Heart right ventricle (tissue), 16 donors: ENCODE results near the gene SND1. TPM values are rescaled to one million over a fixed set of nuclear protein-coding genes. Genes with fewer than 3 reads are reported as not detected.

Source experiments
- ATAC-seq, 8 donors: fragments of 200-7000 bp; cut with Tn5 transposase; one replicate each; pipeline ENCODE4 v1.9.1; 2020; ENCODE audit warnings: mild to moderate bottlenecking in 8 of 8, moderate library complexity in 8 of 8, moderate number of reproducible peaks in 1 of 8
- DNase-seq, 2 donors: peaks; one replicate each; pipeline ENCODE4 v3.0.0-alpha.2; 2020
- H3K27ac ChIP-seq, 10 donors: fragments of 200-600 bp; sonication (generic) in 2 of 10; one replicate each; pipeline versions ENCODE4 v1.5.0 to v1.8.0; 2020 to 2022; ENCODE audit warnings: mild to moderate bottlenecking in 3 of 10
- H3K27me3 ChIP-seq, 7 donors: fragments of 200-600 bp; one replicate each; pipeline ENCODE4 v1.8.0; 2021 to 2022; ENCODE audit warnings: mild to moderate bottlenecking in 2 of 7
- H3K36me3 ChIP-seq, 9 donors: fragments of 200-600 bp; sonication (generic) in 1 of 9; one replicate each; pipeline versions ENCODE4 v1.5.0 to v1.8.0; 2020 to 2022; ENCODE audit warnings: mild to moderate bottlenecking in 2 of 9
- H3K4me1 ChIP-seq, 9 donors: fragments of 200-600 bp; sonication (generic) in 1 of 9; one replicate each; pipeline versions ENCODE4 v1.5.0 to v1.8.0; 2020 to 2022; ENCODE audit warnings: mild to moderate bottlenecking in 4 of 9
- H3K4me3 ChIP-seq, 10 donors: fragments of 200-600 bp; sonication (generic) in 2 of 10; one replicate each; pipeline versions ENCODE4 v1.5.0 to v1.8.0; 2020 to 2022; ENCODE audit warnings: mild to moderate bottlenecking in 7 of 10, moderate library complexity in 2 of 10
- H3K9me3 ChIP-seq, 11 donors: fragments of 200-600 bp in 10 of 11; sonication (generic) in 2 of 11; one replicate each; pipeline versions ENCODE4 v1.5.0 to v1.8.0; 2013 to 2022; ENCODE audit warnings: mild to moderate bottlenecking in 2 of 11, control low read depth in 1 of 11, moderate library complexity in 1 of 11
- CTCF ChIP-seq, 9 donors: fragments of 200-600 bp; sonication (generic) in 2 of 9; IDR thresholded peaks; one replicate each; pipeline versions ENCODE4 v1.5.0 to v1.8.0; 2021 to 2022; ENCODE audit warnings: antibody characterized with exemption in 9 of 9, mild to moderate bottlenecking in 5 of 9, moderate library complexity in 1 of 9
- WGBS, 2 donors: extraction: QIAGEN DNeasy Blood & Tissue Kit; methylation state at CpG; one replicate each; pipeline ENCODE4 v1.1.7; 2013; ENCODE audit warnings: inconsistent platforms in 1 of 2; 5-methylcytosine and 5-hydroxymethylcytosine counted together
- intact Hi-C, 10 donors: fragments of 100-400 bp; cut with DNase I; formaldehyde crosslinking; loops; one replicate each; pipeline versions ENCODE4 v1.11.1 to v1.14.2; 2022
- polyA plus RNA-seq, 2 donors: library from polyadenylated mRNA; stranded (reverse); fragments of 200-250 nt; gene quantifications; one replicate each; pipeline ENCODE4 v1.2.3, GENCODE V29; 2013
- total RNA-seq, 10 donors: library from RNA; stranded (reverse); fragmentation: NEBNext Ultra II Directional in 3 of 10; extraction: Animal tissue kit (Norgen Biotek cat#: 25700) in 3 of 10; gene quantifications; one replicate each; pipeline versions ENCODE4 v1.2.1 to v1.2.4, GENCODE V29; 2021 to 2023
- donor health status: Arrhythmogenic right ventricular cardiomyopathy.
- donor health status: ischemic (EF 13 %, LVEDD 7.1; RV severe dilation, severe dysfunction).
- donor health status: healthy with polysubstance abuse.
- donor health status: DM: no; HTN: yes; CAD: no.
- donor health status: DM: no; HTN: no; CAD: no.
- donor health status: ischemic (EF 25% LVEDD 6.9; RV normal size, moderate dysfunction).
- donor health status: ischemic (EF 25% LVEDD 5.7; RV mildly dilated, moderate dysfunction).
- donor health status: healthy.
- donor health status: DM: yes; HTN: yes; CAD: no.
- donor health status: Ischemic cardiomyopathy.
- donor health status: ischemic (EF 35%, LVEDD 5.7; RV mildly dilated, moderate dysfunction).
- donor health status: nonischemic (EF 11% LVEDD 7.7; RV severe dilation, severe dysfunction).
- donor health status: DM: yes; HTN: yes; CAD: no.
- donor health status: PGD.
- donor health status: ischemic (EF 29% LVEDD 5.4; RV normal size, mild dysfunction).
- donor health status: nonischemic (EF 23%, LVEDD 6.1; RV moderate dilation, normal function).

SND1 gene
- total and polyA plus RNA-seq, 12 donors: 39.9 to 107 (median 80.8) TPM

GRCh38 chr7:127730658-127731276 lies 78.8 kb downstream of the SND1 start:
- intact Hi-C loops: loop anchor here in 1 of 10 donors (10.0 kb wide), 1 partner anchor 114 kb away; no protein-coding TSS in a partner anchor
- H3K27me3 ChIP-seq: no peaks in the 10 kb centered on the region

GRCh38 chr7:127731431-127732080 lies 79.6 kb downstream of the SND1 start:
- Histone ChIP-seq H3K4me3 (no peak overlapping the region), H3K9me3 (no peaks in the 10 kb centered on the region), H3K4me1 (peaks cover 0 to 9% (median 2%) of the 10 kb centered on the region in 9 donors), H3K27ac (no peak overlapping the region), H3K27me3 (no peaks in the 10 kb centered on the region), H3K36me3 (peaks cover 0 to 90% (median 4%) of the 10 kb centered on the region in 9 donors)
- intact Hi-C loops: loop anchor here in 1 of 10 donors (10.0 kb wide), 1 partner anchor 113 kb away; no protein-coding TSS in a partner anchor
- TF ChIP-seq CTCF (IDR thresholded peaks at IDR 0.05): no peak
- DNase-seq (no peak), ATAC-seq (no peak)
- WGBS, 2 donors: 81 to 87% methylated on average over 10 of the region's 10 CpGs

More at GRCh38 chr7:127730658-127731276, 78.8 kb downstream of the SND1 start:
- Histone ChIP-seq H3K4me3 (no peak overlapping the region), H3K27ac (no peak overlapping the region), H3K36me3 (peaks cover 0 to 90% (median 4%) of the 10 kb centered on the region in 9 donors), H3K4me1 (peaks cover 0 to 9% (median 0%) of the 10 kb centered on the region in 9 donors), H3K9me3 (no peaks in the 10 kb centered on the region)
- TF ChIP-seq CTCF (IDR thresholded peaks at IDR 0.05): no peak
- WGBS, 2 donors: 95 to 97% methylated on average over 13 of the region's 13 CpGs
- no peak for DNase-seq
- ATAC-seq: no peak

- Histone ChIP-seq H3K27me3 (no peaks in the 10 kb centered on the region), H3K27ac (no peak overlapping the region), H3K9me3 (no peaks in the 10 kb centered on the region), H3K4me3 (no peak overlapping the region), H3K4me1 (peaks cover 0 to 12% (median 9%) of the 10 kb centered on the region in 9 donors), H3K36me3 (peaks cover 0 to 90% (median 4%) of the 10 kb centered on the region in 9 donors)
- no peak for ATAC-seq
- TF ChIP-seq CTCF (IDR thresholded peaks at IDR 0.05): no peak
- 84 to 85% methylated on average over 2 of the region's 2 CpGs for WGBS, 2 donors
- DNase-seq: no peak
- intact Hi-C loops: loop anchor here in 1 of 10 donors (10.0 kb wide), 1 partner anchor 112 kb away; no protein-coding TSS in a partner anchor
These were observed 80.3 kb downstream of the SND1 start for GRCh38 chr7:127732306-127732705.

GRCh38 chr7:127733986-127734385 lies 82.0 kb downstream of the SND1 start:
- Histone ChIP-seq H3K4me1 (peaks cover 0 to 12% (median 9%) of the 10 kb centered on the region in 9 donors), H3K9me3 (no peaks in the 10 kb centered on the region), H3K36me3 (peaks cover 0 to 78% (median 0%) of the 10 kb centered on the region in 9 donors), H3K4me3 (no peak overlapping the region), H3K27me3 (no peaks in the 10 kb centered on the region), H3K27ac (no peak overlapping the region)
- DNase-seq: no peak
- intact Hi-C loops: loop anchor here in 1 of 10 donors (10.0 kb wide), 1 partner anchor 111 kb away; no protein-coding TSS in a partner anchor
- no peak for ATAC-seq
- 64 to 67% methylated on average over 3 of the region's 3 CpGs for WGBS, 2 donors
- no peak for TF ChIP-seq CTCF (IDR thresholded peaks at IDR 0.05)
